Activated T-helper 9 cell treated with anti-CD3 and anti-CD28 coated beads, Interleukin-2, amount 50 U/mL, for 16 hours (primary cell): ENCODE data around the gene TSN.
"Not testable (repeated sequence)": the region's sequence is repeated elsewhere in the genome, so short reads cannot be mapped to it uniquely, and the experiment has no call there.

Experiments used
- DNase-seq: peaks from one replicate; pipeline ENCODE4 v3.0.0-alpha.2; 2020; ENCODE audit warnings: low read depth

Gene TSN

DNA sequence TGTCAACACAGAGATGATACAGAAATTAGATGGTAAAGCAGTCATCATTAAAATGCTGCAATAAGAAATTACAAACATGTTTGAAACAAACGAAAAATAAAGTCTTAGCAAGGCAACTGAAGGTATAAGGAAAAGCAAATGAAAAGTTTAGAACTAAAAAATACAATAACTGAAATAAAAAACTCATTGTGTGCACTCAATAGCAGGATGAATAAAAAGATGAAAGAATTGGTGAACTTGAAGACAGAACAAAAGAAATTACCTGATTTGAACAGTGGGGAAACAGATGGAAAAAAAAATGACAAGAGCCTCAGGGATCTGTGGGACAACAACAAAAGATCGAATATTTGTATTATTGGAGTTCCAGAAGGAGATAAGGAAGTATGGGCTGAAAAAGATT, 46.5 kb downstream of the TSN start:
- no peak for DNase-seq

DNA sequence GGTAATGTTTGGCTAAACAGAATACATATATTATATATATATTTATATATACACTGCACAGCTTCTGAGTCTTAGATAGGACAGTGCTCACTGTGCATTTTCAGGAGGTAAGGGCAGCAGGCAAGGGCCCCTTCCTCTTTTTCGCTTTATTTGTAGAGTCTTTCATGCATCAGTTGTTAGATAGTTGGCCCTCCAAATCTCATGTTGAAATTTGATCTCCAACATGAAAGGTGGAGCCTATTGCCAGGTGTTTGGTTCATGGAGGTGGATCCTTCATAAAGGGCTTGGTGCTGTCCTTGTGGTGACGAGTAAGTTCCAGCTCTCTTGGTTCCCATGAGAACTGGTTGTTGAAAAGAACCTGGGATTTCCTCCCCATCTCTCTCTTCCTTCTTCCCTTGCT, 48.1 kb downstream of the TSN start:
- no peak for DNase-seq

DNA sequence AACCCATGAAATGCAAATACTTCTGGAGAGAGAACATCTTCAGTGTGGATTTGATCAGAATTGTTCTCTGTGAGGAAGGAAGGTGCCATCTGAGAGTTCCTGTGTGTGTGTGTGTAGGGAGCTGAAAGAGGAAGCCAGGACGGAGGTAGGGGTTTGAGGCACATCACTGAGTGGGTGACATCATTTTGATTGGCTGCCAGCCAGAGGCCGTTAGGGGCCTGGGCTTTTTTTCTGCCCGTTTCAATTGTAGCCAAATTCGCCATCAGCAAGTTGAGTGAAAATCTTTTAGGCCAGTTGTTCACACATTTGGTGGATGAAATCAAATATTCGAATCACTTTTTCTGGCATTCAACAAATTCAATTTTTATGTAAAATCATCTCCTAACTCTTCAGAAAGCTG, 48.9 kb downstream of the TSN start:
- DNase-seq: no peak

DNA sequence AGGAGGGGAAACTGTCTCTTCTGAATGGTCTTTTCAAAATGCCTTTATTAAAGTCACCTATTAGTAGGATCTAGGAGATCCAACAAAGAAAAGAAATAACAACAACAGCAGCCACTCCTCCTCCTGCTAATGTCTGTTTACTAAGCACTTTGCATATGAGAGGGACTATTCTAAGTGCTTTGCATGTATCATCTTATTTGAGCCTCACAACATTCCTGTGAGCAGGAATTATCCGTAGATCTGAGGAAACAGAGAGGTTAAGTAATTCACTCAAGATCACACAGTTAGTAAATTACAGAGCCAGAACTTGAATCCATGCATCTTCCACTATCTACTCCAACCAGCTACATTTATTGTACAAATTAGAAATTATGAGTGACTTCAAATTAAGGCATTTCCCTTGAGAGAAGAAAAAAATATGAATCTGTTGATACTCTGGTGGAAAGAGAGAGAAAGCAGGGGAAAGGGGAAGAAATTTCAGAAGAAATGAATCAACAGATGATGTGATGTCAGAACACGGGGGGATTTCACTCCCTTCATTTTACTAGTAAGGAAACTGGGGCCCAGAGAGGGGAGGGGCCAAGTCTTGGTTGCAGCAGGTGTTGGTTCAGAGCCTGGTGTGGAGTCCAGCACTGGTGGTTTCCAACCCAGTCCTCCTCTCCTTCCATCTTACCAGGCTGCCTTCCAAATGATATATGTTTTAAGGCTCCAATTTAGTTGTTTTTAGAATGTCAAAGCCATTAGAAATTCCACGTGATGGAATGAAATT, 49.7 kb downstream of the TSN start:
- no peak for DNase-seq

DNA sequence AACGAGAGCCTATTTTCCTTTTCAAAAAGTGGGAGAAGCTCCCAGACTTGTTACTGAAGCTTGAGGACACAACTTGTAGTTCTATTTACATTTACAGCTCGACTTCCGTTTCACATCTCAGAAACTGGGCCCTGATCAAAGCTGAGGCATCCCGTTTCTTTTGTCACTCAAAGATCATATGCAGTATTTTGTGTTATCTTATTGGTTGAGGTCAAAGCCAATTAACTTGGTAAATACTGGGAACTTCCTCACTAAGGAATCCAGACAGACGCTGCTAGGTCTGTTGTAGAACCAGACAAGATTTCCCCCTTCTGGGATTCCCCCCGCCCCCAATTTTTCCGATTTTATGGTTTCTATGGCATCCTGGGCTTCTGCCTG, 50.3 kb downstream of the TSN start:
- DNase-seq: no peak

DNA sequence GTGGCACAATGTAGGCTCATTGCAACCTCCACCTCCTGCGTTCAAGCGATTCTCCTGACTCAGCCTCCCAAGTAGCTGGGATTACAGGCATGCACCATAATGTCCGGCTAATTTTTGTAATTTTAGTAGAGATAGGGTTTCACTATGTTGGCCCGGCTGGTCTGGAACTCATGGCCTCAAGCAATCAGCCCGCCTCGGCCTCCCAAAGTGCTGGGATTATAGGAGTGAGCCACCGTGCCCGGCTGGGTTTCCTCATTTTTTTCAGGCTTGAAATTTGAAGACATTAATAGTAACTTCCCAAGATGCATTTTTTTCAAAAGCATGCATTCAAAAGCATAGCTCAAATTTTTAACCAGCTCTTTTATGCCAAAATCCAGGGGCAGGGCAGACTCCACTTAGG, 52.3 kb downstream of the TSN start:
- DNase-seq: not testable (repeated sequence)

DNA sequence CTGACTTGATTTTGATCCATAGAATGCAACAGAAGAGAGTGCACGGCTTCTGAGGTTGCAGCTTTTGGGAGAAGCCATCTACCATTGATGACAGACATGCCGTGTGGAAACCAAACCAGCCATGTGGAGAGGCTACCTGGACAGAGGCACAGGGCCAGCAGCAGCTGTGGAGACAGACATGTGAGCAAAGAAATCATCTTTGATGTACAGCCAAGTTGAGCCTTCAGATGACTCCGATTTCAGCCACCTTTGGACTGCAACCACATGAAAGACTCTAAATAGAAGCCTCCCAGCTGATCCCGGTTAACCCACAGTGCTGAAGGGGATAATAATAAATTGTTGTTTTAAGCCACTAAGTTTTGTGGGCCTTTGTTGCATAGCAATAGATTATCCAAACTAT, 54.2 kb downstream of the TSN start:
- DNase-seq: no peak

DNA sequence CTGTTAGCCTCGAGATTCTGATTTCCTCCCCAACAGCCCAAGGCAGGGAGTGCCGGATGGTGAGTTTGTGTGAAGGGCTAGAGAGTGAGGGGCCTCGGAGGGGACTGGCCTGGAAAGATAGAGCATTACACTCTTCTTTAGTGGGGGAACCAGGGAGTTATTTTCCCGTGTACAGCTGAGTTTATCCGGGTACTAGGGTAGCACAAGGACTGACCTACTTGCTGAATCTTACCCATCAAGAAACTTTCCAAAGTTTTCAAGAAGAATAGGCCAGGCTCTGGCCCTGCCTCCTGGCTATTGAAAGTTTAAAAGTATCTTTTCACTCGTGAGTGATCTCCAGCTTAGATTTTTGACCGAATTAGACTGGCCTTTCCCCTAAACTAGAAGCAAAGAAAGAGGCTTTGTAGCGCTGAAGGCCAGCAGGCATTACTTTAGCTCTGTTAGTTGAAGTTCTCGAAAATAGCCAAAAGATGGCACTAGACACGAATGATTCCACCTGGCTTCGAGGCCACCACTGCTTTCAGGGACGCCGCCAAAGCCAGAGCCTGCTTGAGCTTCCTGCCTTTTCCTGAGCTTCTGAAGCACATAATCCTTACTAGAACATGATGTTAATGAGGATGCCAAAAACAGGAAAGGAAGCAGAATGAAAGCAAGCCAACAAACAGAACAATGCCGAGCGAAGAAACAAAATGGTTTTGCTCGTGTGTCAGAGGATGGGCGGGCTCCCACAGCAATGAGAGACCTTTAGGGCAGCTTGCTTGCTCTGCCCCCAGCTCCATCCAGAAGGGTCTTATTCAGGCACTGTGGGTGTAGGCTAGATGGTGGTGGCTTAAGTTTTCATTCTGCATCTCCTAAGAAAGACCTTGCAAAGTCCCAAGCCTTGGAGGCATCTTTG, 55.8 kb downstream of the TSN start:
- no peak for DNase-seq

DNA sequence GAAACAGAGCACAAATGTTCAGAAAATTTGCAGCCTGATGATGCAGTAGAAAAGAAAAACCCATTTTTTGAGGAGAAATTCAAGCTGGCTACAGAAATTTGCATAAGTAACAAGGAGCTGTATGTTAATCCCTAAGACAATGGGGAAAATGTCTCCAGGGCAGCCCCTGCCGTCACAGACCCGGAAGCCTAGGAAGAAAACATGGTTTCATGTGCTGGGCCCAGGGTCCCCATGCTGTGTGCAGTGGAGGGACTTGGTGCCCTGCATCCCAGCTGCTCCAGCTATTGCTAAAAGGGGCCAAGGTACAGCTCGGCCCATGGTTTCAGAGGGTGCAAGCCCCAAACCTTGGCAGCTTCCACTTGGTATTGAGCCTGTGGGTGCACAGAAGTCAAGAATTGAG, 57.6 kb downstream of the TSN start:
- not testable (repeated sequence) for DNase-seq

DNA sequence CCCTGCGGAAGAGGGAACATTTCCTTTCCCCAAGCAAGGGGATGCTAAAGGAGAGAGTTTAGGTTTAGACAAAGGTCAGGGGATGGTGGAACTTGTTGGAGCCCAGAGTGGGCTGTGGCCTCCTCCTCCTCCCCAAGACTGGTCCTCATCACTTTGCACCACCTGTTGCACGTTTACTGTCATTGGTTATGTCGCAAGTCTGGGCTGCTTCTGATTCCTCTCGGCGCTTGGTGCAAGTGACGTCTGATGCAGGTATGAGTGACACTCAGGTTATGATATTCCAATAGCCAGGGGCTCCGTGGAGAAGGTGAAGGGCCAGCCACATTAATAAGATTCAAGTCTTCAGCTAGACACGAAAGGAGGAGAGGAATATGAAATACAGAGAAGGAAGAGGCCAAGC, 59.8 kb downstream of the TSN start:
- no peak for DNase-seq

DNA sequence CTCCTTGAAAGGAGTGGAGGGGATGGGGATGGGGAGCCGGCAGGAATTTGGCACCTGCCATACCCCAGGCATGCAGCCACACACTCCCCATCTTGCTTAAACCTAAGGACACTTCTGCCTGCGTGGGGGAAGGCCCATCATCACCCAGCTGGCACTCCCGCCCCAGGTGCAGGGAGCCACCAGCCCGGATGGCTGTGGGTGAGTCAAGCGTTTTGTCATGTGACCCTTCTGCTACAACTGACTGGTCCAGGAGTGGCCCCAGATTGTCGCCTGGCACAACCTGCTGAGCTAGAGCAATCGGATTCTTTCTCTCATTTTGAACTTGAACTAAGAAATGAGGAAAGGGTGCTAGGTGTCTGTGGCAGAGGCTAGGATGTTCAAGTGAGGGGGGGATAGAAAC, 61.3 kb downstream of the TSN start:
- DNase-seq: no peak

DNA sequence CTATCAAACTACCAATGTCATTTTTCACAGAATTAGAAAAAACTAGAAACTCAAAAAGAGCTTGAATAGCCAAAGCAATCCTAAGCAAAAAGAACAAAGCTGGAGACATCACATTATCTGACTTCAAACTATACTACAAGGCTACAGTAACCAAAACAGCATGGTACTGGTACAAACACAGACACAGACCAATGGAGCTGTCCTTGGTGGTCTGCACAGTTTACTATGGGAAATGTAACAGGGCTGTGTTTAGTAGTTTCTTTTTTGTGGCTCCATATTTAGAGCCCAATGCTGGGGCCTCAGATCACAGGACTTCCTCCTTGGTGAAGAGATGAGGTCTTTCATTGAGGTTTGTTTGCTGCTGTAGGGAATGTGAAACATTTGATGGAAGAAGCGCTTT, 61.9 kb downstream of the TSN start:
- DNase-seq: not testable (repeated sequence)
